ENCODE data around the gene CD44. TPM values are rescaled to one million over a fixed set of nuclear protein-coding genes. Genes with fewer than 3 reads are reported as not detected.

Gene CD44
- total RNA-seq, 1 experiment from 2014 or later, result 6.1 TPM

DNA sequence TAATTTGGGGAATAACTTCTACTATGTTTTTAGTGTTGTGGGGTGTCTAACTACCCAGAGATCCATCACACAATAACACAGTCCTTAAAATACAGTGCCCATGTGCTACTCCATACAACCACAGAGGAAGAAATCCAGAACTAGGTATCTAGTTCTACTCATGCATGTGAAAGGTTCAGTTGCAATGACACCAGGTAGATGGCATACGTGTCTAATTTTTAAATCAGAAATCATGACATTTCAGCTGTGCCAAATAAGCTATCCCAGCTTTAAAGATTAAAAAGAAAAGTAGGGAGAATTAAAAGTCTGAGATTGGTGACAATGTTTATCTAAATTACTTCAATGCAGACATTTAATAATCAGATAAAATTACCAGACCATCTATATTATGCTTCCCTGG, 122.2 kb downstream of the CD44 start:
- Histone ChIP-seq H3K9ac (ENCODE audit: extremely low read depth, insufficient read length, low read length) (no peak overlapping the region), H3K4ac (ENCODE audit: low read depth, low read length) (no peak overlapping the region), H3K79me1 (ENCODE audit: insufficient read depth, low read depth, low read length, poor library complexity, severe bottlenecking) (no peaks in the 10 kb centered on the region), H2BK5ac (ENCODE audit: insufficient read length, low read length) (no peak overlapping the region), H3K56ac (ENCODE audit: insufficient read length, low read depth, low read length) (no peak overlapping the region), H3K18ac (ENCODE audit: insufficient read length, low read depth, low read length) (no peak overlapping the region), H3K14ac (ENCODE audit: insufficient read depth, low read length) (no peak overlapping the region), H2AFZ (ENCODE audit: low read length) (no peak overlapping the region), H3K23me2 (ENCODE audit: insufficient read length, low read depth, low read length, poor library complexity, severe bottlenecking) (no peaks in the 10 kb centered on the region), H3K9me3 (ENCODE audit: control insufficient read depth, low read depth, low read length) (no peaks in the 10 kb centered on the region), H2BK120ac (ENCODE audit: low read depth, low read length, poor library complexity, severe bottlenecking) (no peak overlapping the region), H3K4me1 (ENCODE audit: insufficient read depth, low read length) (no peaks in the 10 kb centered on the region), H4K91ac (ENCODE audit: insufficient read length, low read depth, low read length) (no peak overlapping the region), H4K8ac (replicated peaks; ENCODE audit: insufficient read length, low read depth, low read length) (no peak overlapping the region), H2BK20ac (ENCODE audit: low read depth, low read length, poor library complexity, severe bottlenecking) (no peak overlapping the region), H3K27me3 (ENCODE audit: insufficient read depth, low read length) (no peaks in the 10 kb centered on the region), H2BK12ac (ENCODE audit: insufficient read length, low read depth, low read length) (no peak overlapping the region), H3K4me2 (ENCODE audit: insufficient read depth, insufficient read length, low read length) (no peak overlapping the region), H4K20me1 (ENCODE audit: control insufficient read depth, insufficient read depth, insufficient read length) (no peaks in the 10 kb centered on the region), H2BK15ac (ENCODE audit: low read depth, low read length) (no peak overlapping the region), H3K27ac (ENCODE audit: insufficient read length, low read depth, low read length) (no peak overlapping the region), H4K5ac (ENCODE audit: insufficient read length, low read depth, low read length) (no peak overlapping the region), H3K79me2 (ENCODE audit: insufficient read depth, low read length) (no peaks in the 10 kb centered on the region), H2AK5ac (ENCODE audit: insufficient read length, low read length) (no peak overlapping the region), H3T11ph (ENCODE audit: low read length) (no peak overlapping the region), H3K23ac (ENCODE audit: insufficient read length, low read depth, low read length) (no peak overlapping the region)
- no peaks in the 10 kb centered on the region for H3K9me3 Mint-ChIP-seq
- no peaks in the 10 kb centered on the region for H3K27me3 Mint-ChIP-seq (ENCODE audit: low read depth)
- TF ChIP-seq, protein P1, sequence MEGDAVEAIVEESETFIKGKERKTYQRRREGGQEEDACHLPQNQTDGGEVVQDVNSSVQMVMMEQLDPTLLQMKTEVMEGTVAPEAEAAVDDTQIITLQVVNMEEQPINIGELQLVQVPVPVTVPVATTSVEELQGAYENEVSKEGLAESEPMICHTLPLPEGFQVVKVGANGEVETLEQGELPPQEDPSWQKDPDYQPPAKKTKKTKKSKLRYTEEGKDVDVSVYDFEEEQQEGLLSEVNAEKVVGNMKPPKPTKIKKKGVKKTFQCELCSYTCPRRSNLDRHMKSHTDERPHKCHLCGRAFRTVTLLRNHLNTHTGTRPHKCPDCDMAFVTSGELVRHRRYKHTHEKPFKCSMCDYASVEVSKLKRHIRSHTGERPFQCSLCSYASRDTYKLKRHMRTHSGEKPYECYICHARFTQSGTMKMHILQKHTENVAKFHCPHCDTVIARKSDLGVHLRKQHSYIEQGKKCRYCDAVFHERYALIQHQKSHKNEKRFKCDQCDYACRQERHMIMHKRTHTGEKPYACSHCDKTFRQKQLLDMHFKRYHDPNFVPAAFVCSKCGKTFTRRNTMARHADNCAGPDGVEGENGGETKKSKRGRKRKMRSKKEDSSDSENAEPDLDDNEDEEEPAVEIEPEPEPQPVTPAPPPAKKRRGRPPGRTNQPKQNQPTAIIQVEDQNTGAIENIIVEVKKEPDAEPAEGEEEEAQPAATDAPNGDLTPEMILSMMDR (conservative IDR thresholded peaks at IDR 0.05), result no peak
- H3K4me3 Mint-ChIP-seq, result no peak overlapping the region
- H3K27ac Mint-ChIP-seq, result no peak overlapping the region
- no peaks in the 10 kb centered on the region for H3K36me3 Mint-ChIP-seq (ENCODE audit: insufficient read depth in 1 of 3, low read depth in 3 of 3)
- no peaks in the 10 kb centered on the region for H3K4me1 Mint-ChIP-seq
- WGBS (ENCODE audit: extremely low coverage, insufficient read length, low lambda C conversion rate), result no CpG with 5 or more reads among the region's 1 CpG
- no peak for DNase-seq
